Measurements from ENCODE around the gene NF2. TPM values are rescaled to one million over a fixed set of nuclear protein-coding genes. Genes with fewer than 3 reads are reported as not detected.

Gene NF2
- total and polyA plus RNA-seq, 12 donors = 12.2 to 67.4 (median 45.5) TPM

DNA sequence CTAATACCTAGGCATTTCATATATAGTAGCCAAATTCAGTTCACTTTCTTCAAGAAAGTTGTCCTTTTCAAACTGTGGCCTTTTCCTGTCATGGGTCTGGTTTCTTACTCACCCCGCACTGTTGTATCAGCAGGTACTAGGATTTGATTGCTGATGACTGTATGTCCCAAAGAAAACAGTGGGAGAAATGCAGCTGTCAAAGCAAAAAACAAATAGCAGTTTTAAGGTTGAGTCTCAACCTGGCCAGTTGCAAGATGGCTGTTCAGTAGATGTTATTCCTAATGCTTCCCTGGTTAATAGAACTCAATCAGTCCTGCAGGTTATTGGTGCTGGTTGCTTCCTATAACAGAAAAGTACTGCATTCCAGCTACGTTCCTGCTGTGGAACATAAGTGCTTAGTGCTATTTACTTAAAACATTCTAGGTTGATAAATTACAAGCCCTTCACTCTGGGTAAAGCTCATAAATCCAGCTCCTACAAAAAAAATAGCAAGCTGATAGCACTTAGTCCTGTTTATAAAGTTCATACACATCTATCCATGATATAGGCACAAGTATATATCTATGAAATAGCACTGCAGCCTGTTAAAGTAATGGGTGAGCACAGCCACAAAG lies 26.6 kb downstream of the NF2 start:
- no peak overlapping the region for H3K27ac ChIP-seq
- 86 to 93% (median 89%) methylated on average over 2 of the region's 2 CpGs for WGBS, 4 donors
- intact Hi-C loops (cut with DNase I) = loop anchor here in 1 of 2 donors (10.0 kb wide), 2 partner anchors 375 to 455 kb away; partner anchors contain the start of gene HORMAD2
- TF ChIP-seq POLR2A (IDR thresholded peaks at IDR 0.05) = no peak
- TF ChIP-seq, protein P1, sequence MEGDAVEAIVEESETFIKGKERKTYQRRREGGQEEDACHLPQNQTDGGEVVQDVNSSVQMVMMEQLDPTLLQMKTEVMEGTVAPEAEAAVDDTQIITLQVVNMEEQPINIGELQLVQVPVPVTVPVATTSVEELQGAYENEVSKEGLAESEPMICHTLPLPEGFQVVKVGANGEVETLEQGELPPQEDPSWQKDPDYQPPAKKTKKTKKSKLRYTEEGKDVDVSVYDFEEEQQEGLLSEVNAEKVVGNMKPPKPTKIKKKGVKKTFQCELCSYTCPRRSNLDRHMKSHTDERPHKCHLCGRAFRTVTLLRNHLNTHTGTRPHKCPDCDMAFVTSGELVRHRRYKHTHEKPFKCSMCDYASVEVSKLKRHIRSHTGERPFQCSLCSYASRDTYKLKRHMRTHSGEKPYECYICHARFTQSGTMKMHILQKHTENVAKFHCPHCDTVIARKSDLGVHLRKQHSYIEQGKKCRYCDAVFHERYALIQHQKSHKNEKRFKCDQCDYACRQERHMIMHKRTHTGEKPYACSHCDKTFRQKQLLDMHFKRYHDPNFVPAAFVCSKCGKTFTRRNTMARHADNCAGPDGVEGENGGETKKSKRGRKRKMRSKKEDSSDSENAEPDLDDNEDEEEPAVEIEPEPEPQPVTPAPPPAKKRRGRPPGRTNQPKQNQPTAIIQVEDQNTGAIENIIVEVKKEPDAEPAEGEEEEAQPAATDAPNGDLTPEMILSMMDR (IDR thresholded peaks at IDR 0.05) = no peak
- no peaks in the 10 kb centered on the region for H3K9me3 ChIP-seq (replicated peaks in 1 of 3)
- H3K4me3 ChIP-seq = no peak overlapping the region
- H3K27me3 ChIP-seq = no peaks in the 10 kb centered on the region
- no peak for DNase-seq
- peaks cover 3 to 25% of the 10 kb centered on the region in 2 donors for H3K4me1 ChIP-seq (replicated peaks in 1 of 2)
- H3K36me3 ChIP-seq (replicated peaks in 1 of 2) = no peaks in the 10 kb centered on the region

DNA sequence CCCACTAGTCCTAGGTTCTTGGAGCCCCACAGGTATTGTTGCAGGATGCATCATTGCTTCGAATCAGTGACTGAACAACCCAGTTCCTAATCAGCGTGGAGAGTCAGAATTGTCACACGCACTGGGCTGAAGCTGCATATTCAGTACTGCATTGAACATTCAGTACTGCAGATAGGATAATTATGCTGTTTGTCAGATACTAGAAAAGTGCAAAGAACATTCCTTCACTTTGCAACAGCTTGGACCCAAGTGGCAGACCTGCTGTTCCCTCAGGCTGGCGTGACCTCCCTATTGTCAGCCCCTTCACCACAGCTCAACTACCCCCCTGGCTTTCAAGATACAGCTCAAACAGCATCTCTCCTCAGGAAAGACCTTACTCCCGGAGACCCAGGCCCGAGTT lies 27.6 kb downstream of the NF2 start:
- Histone ChIP-seq H3K4me1 (replicated peaks in 1 of 2) (peaks cover 0 to 18% of the 10 kb centered on the region in 2 donors), H3K27me3 (no peaks in the 10 kb centered on the region), H3K36me3 (replicated peaks in 1 of 2) (no peaks in the 10 kb centered on the region), H3K27ac (no peak overlapping the region), H3K4me3 (no peak overlapping the region), H3K9me3 (replicated peaks in 1 of 3) (no peaks in the 10 kb centered on the region)
- intact Hi-C loops (cut with DNase I) = loop anchor here in 1 of 2 donors (10.0 kb wide), 2 partner anchors 374 to 454 kb away; partner anchors contain the start of gene HORMAD2
- TF ChIP-seq, protein P1 (IDR thresholded peaks at IDR 0.05) = no peak
- TF ChIP-seq POLR2A (IDR thresholded peaks at IDR 0.05) = no peak
- 89 to 97% (median 92%) methylated on average over 6 of the region's 6 CpGs for WGBS, 4 donors
- no peak for DNase-seq

DNA sequence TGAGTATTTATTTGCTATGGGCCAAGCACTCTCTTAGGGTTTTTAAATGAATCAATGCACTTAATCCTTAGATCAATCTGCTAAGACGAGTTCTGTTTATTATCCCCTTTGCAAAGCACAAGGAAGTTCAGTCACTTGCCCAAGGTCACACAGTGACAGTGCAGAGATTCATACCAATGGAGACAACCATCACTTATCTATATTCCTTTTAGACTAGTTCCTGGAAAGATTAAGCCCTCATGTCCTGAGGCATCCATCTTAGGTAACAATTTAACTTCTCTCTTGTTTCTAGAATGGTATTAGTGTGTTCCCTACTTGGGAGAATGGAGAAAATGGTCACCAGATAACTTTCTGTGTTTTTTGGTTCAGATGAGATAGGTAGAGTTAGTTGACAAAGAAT lies 28.3 kb downstream of the NF2 start:
- intact Hi-C loops (cut with DNase I) = loop anchor here in 1 of 2 donors (10.0 kb wide), 2 partner anchors 373 to 453 kb away; partner anchors contain the start of gene HORMAD2
- no peak overlapping the region for H3K27ac ChIP-seq
- H3K4me3 ChIP-seq = no peak overlapping the region
- no peaks in the 10 kb centered on the region for H3K9me3 ChIP-seq (replicated peaks in 1 of 3)
- H3K27me3 ChIP-seq = no peaks in the 10 kb centered on the region
- DNase-seq = no peak
- TF ChIP-seq, protein P1 (IDR thresholded peaks at IDR 0.05) = no peak
- TF ChIP-seq POLR2A (IDR thresholded peaks at IDR 0.05) = no peak
- 6 to 40% (median 34%) methylated on average over 1 of the region's 1 CpG for WGBS, 4 donors
- H3K4me1 ChIP-seq (replicated peaks in 1 of 2) = peaks cover 0 to 25% of the 10 kb centered on the region in 2 donors
- no peaks in the 10 kb centered on the region for H3K36me3 ChIP-seq (replicated peaks in 1 of 2)

DNA sequence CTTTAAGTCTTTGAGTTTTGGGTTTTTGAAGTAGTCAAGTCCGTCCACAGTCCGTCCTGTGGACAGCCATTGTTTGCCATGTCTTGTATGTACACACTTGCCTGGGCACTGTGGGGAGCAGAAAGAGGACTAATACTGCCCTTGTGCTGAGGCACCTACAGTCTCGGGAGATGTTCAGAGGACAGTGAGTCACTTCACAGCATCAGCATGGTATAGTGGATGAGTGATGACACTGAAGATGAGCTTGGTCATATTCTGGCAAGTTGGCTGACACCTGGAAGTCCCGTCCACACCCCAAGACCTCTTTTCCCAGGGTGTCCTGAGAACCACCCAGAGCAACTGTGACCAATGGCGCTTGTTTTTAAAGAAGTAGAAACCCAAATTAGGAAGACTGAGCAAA lies 29.2 kb downstream of the NF2 start:
- 88 to 91% (median 89%) methylated on average over 5 of the region's 5 CpGs for WGBS, 4 donors
- no peak overlapping the region for H3K27ac ChIP-seq
- no peaks in the 10 kb centered on the region for H3K27me3 ChIP-seq
- no peak overlapping the region for H3K4me3 ChIP-seq
- intact Hi-C loops (cut with DNase I) = loop anchor here in 1 of 2 donors (10.0 kb wide), 2 partner anchors 372 to 452 kb away; partner anchors contain the start of gene HORMAD2
- H3K9me3 ChIP-seq (replicated peaks in 1 of 3) = no peaks in the 10 kb centered on the region
- no peaks in the 10 kb centered on the region for H3K36me3 ChIP-seq (replicated peaks in 1 of 2)
- TF ChIP-seq, protein P1 (IDR thresholded peaks at IDR 0.05) = no peak
- TF ChIP-seq POLR2A (IDR thresholded peaks at IDR 0.05) = no peak
- DNase-seq = no peak
- H3K4me1 ChIP-seq (replicated peaks in 1 of 2) = peaks cover 0 to 29% of the 10 kb centered on the region in 2 donors
